ENCODE data around the gene TOM1. TPM values are rescaled to one million over a fixed set of nuclear protein-coding genes. Genes with fewer than 3 reads are reported as not detected.

The TOM1 gene
- total and polyA plus RNA-seq, 2 of the 13 experiments (the other 11 are each of a cell fraction or from before 2014, with no cell fraction given): 30.8 to 87.3 TPM

- TF ChIP-seq ZNF3 (CRISPR knock-in tag; IDR thresholded peaks at IDR 0.05): no peak; the same call in 1 of the 2 replicates
- TF ChIP-seq ZNF781 (CRISPR knock-in tag; IDR thresholded peaks at IDR 0.05; ENCODE audit: borderline replicate concordance, not compliant biosample characterization): no peak
- TF ChIP-seq FOXA1 (IDR thresholded peaks at IDR 0.05): no peak
- TF ChIP-seq FOXA1 (CRISPR knock-in tag; IDR thresholded peaks at IDR 0.05): no peak
- no peak for TF ChIP-seq BCLAF1 (IDR thresholded peaks at IDR 0.05)
- TF ChIP-seq ZNF564 (CRISPR knock-in tag; IDR thresholded peaks at IDR 0.05): peak; percentile 65; the same call in 1 of the 2 replicates
- TF ChIP-seq KLF15 (CRISPR knock-in tag; IDR thresholded peaks at IDR 0.05; ENCODE audit: borderline replicate concordance): peak; percentile 43; the same call in 1 of the 2 replicates
- peak; percentile 67 for TF ChIP-seq ZNF274 (CRISPR knock-in tag; IDR thresholded peaks at IDR 0.05)
- TF ChIP-seq SPEN (CRISPR knock-in tag; IDR thresholded peaks at IDR 0.05; ENCODE audit: low read depth): peak; percentile 74
- TF ChIP-seq, protein P1, sequence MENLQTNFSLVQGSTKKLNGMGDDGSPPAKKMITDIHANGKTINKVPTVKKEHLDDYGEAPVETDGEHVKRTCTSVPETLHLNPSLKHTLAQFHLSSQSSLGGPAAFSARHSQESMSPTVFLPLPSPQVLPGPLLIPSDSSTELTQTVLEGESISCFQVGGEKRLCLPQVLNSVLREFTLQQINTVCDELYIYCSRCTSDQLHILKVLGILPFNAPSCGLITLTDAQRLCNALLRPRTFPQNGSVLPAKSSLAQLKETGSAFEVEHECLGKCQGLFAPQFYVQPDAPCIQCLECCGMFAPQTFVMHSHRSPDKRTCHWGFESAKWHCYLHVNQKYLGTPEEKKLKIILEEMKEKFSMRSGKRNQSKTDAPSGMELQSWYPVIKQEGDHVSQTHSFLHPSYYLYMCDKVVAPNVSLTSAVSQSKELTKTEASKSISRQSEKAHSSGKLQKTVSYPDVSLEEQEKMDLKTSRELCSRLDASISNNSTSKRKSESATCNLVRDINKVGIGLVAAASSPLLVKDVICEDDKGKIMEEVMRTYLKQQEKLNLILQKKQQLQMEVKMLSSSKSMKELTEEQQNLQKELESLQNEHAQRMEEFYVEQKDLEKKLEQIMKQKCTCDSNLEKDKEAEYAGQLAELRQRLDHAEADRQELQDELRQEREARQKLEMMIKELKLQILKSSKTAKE (CRISPR knock-in tag; IDR thresholded peaks at IDR 0.05; ENCODE audit: borderline replicate concordance): no peak
- no peak for TF ChIP-seq BRCA1 (CRISPR knock-in tag; IDR thresholded peaks at IDR 0.05)
- TF ChIP-seq ELF4 (CRISPR knock-in tag; IDR thresholded peaks at IDR 0.05; ENCODE audit: borderline replicate concordance): no peak
- peak; percentile 91 for TF ChIP-seq KAT8 (CRISPR knock-in tag; IDR thresholded peaks at IDR 0.05)
- TF ChIP-seq ZNF598 (CRISPR knock-in tag; IDR thresholded peaks at IDR 0.05; ENCODE audit: borderline replicate concordance): 0 out of 2 replicates have a peak, but pooled peaks have one; percentile 54
- no peak for TF ChIP-seq ZNF20 (CRISPR knock-in tag; IDR thresholded peaks at IDR 0.05)
- peak; percentile 56; the same call in 1 of the 2 replicates for TF ChIP-seq GMEB1 (CRISPR knock-in tag; IDR thresholded peaks at IDR 0.05; ENCODE audit: borderline replicate concordance)
- TF ChIP-seq ATF7 (IDR thresholded peaks at IDR 0.05): no peak
- 0 out of 2 replicates have a peak, but pooled peaks have one; percentile 28 for TF ChIP-seq ATF7 (CRISPR knock-in tag; IDR thresholded peaks at IDR 0.05)
- no peak for TF ChIP-seq AKAP8 (CRISPR knock-in tag; IDR thresholded peaks at IDR 0.05)
- no peak for TF ChIP-seq FOXP1 (IDR thresholded peaks at IDR 0.05)
- no peak for TF ChIP-seq FOXP1 (CRISPR knock-in tag; IDR thresholded peaks at IDR 0.05)
- TF ChIP-seq NFATC3 (CRISPR knock-in tag; IDR thresholded peaks at IDR 0.05): no peak
- TF ChIP-seq ETV6 (CRISPR knock-in tag; conservative IDR thresholded peaks at IDR 0.05): peak; percentile 65; the same call in 1 of the 2 replicates
- TF ChIP-seq SNAPC5 (CRISPR knock-in tag; IDR thresholded peaks at IDR 0.05; ENCODE audit: borderline replicate concordance): no peak
- TF ChIP-seq SP2 (CRISPR knock-in tag; IDR thresholded peaks at IDR 0.05): peak; percentile 53; the same call in 1 of the 2 replicates
Measured at GRCh38 chr22:35257321-35258190, 42.1 kb upstream of the TOM1 start, which contains the start of gene HMGXB4 (continued).
